HepG2 (cell line): ENCODE measurements around the gene ABCG4. TPM values are rescaled to one million over a fixed set of nuclear protein-coding genes. Genes with fewer than 3 reads are reported as not detected.

Source experiments
- ATAC-seq: fragments of 200-7000 bp; cut with Tn5 transposase; 3 replicates; pipeline ENCODE4 v1.9.1; 2020; ENCODE audit warnings: mild to moderate bottlenecking, moderate library complexity
- BruUV-seq: library from RNA; stranded (reverse); fragments of 400-500 nt; replicated peaks from 2 replicates; lab custom pipeline; 2021; lab: Mats Ljungman, UMichigan
- CTCF ChIA-PET: fragments of 300-600 bp; formaldehyde crosslinking; extraction: SDS; loops from one replicate; lab custom pipeline; 2021; ENCODE audit warnings: low total read pairs, inconsistent platforms, low intra/inter-chr PET ratio; lab: Yijun Ruan, JAX
- POLR2A ChIA-PET: fragments of 350-600 bp; sonication (Branson Sonifier 250); formaldehyde crosslinking; loops from one replicate; lab custom pipeline; 2020; ENCODE audit warnings: antibody characterized with exemption, inconsistent platforms; lab: Yijun Ruan, JAX
- DNase-seq: peaks from one replicate; pipeline ENCODE4 v3.0.0-alpha.2; 2015; ENCODE audit warnings: low spot score
- FAIRE-seq: peaks from 3 replicates; lab custom pipeline; 2011; peaks lifted over from hg19 to GRCh38; lab: Jason Lieb, UNC
- H2AFZ ChIP-seq: one replicate; pipeline ENCODE4 v1.6.1; 2011; ENCODE audit warnings: low read length, inconsistent platforms
- H3K27ac ChIP-seq: fragments of 300-600 bp; 3 replicates; pipeline ENCODE4 v1.8.0; 2011; ENCODE audit warnings: mixed run types, mild to moderate bottlenecking, mixed read lengths, low read length, inconsistent platforms; ENCODE audit not compliant: insufficient read depth; ENCODE audit errors: extremely low read length
- H3K27me3 ChIP-seq, 2 experiments: fragments of 200-600 bp in 1 of 2; 2 replicates in 1 of 2; 3 replicates in 1 of 2; pipeline versions ENCODE4 v1.6.0 to v1.8.0; 2011; ENCODE audit warnings: low read length in 2 of 2, mild to moderate bottlenecking in 2 of 2, moderate library complexity in 2 of 2, inconsistent platforms in 1 of 2; ENCODE audit not compliant: insufficient read depth in 2 of 2, control insufficient read depth in 1 of 2
- H3K36me3 ChIP-seq, 2 experiments: fragments of 200-600 bp in 1 of 2; replicated peaks in 1 of 2; 2 replicates in 1 of 2; 3 replicates in 1 of 2; pipeline versions ENCODE4 v1.5.1 to v1.8.0; 2011; ENCODE audit warnings: low read length in 2 of 2, inconsistent platforms in 1 of 2; ENCODE audit not compliant: insufficient read depth in 2 of 2, control insufficient read depth in 1 of 2
- H3K4me1 ChIP-seq: 2 replicates; pipeline ENCODE4 v1.5.1; 2012; ENCODE audit warnings: low read length, inconsistent platforms; ENCODE audit not compliant: insufficient read depth
- H3K4me2 ChIP-seq: 2 replicates; pipeline ENCODE4 v1.6.0; 2011; ENCODE audit warnings: low read depth, low read length, inconsistent platforms
- H3K4me3 ChIP-seq, 3 experiments: fragments of 200-600 bp in 1 of 3; sonication (generic), shearing (Covaris generic) in 1 of 3; replicated peaks in 1 of 3; 2 replicates each; pipeline ENCODE4 v1.5.1; 2011 to 2016; ENCODE audit warnings: low read length in 3 of 3, inconsistent platforms in 2 of 3, low read depth in 2 of 3, mild to moderate bottlenecking in 2 of 3, control low read depth in 1 of 3, mixed read lengths in 1 of 3; ENCODE audit not compliant: insufficient read depth in 1 of 3
- H3K79me2 ChIP-seq: one replicate; pipeline ENCODE4 v1.6.1; 2011; ENCODE audit warnings: low read length, inconsistent platforms; ENCODE audit not compliant: insufficient read depth
- H3K9ac ChIP-seq: 2 replicates; pipeline ENCODE4 v1.6.0; 2011; ENCODE audit warnings: mild to moderate bottlenecking, low read depth, low read length, inconsistent platforms; ENCODE audit not compliant: insufficient read depth
- H3K9me3 ChIP-seq: 2 replicates; pipeline ENCODE4 v1.5.1; 2012; ENCODE audit warnings: mild to moderate bottlenecking, low read length
- H4K20me1 ChIP-seq: 2 replicates; pipeline ENCODE4 v1.6.0; 2011; ENCODE audit warnings: inconsistent platforms, mild to moderate bottlenecking, low read length, moderate library complexity; ENCODE audit not compliant: insufficient read depth
- FOSL2 ChIP-seq: sonication (generic); formaldehyde crosslinking; IDR thresholded peaks from 2 replicates; pipeline ENCODE4 v1.4.0; 2020; ENCODE audit warnings: missing genetic modification reagents
- IRF2 ChIP-seq: IDR thresholded peaks from 2 replicates; pipeline ENCODE4 v1.6.1; 2018; ENCODE audit warnings: missing genetic modification reagents, missing compliant biosample characterization
- KAT8 ChIP-seq: IDR thresholded peaks from 2 replicates; pipeline ENCODE4 v1.6.1; 2016; ENCODE audit warnings: missing genetic modification reagents, missing compliant biosample characterization
- KLF15 ChIP-seq: sonication (generic); formaldehyde crosslinking; IDR thresholded peaks from 2 replicates; pipeline ENCODE4 v1.8.1; 2023; ENCODE audit warnings: borderline replicate concordance, mild to moderate bottlenecking, inconsistent platforms, missing genetic modification reagents, mixed read lengths
- NPAS2 ChIP-seq: sonication (generic); formaldehyde crosslinking; IDR thresholded peaks from 2 replicates; pipeline ENCODE4 v1.8.0; 2022; ENCODE audit warnings: mild to moderate bottlenecking, missing genetic modification reagents, borderline replicate concordance
- SP1 ChIP-seq, 2 experiments: fragments of 450-650 bp in 1 of 2; sonication (generic) in 1 of 2; formaldehyde crosslinking in 1 of 2; IDR thresholded peaks; 2 replicates each; pipeline versions ENCODE4 v1.4.0 to v1.6.1; 2016 to 2020; ENCODE audit warnings: missing genetic modification reagents in 1 of 2
- YEATS4 ChIP-seq: sonication (generic); formaldehyde crosslinking; IDR thresholded peaks from 2 replicates; pipeline ENCODE4 v1.4.0; 2020; ENCODE audit warnings: missing genetic modification reagents, borderline replicate concordance
- ZNF20 ChIP-seq: sonication (generic); formaldehyde crosslinking; IDR thresholded peaks from 2 replicates; pipeline ENCODE4 v1.4.0; 2020; ENCODE audit warnings: mild to moderate bottlenecking, moderate library complexity, missing genetic modification reagents
- ZNF263 ChIP-seq: sonication (generic); formaldehyde crosslinking; IDR thresholded peaks from 2 replicates; pipeline ENCODE4 v1.4.0; 2020; ENCODE audit warnings: missing genetic modification reagents
- WGBS: methylation state at CpG from one replicate; pipeline ENCODE4 v1.1.6; 2017; ENCODE audit warnings: low lambda C conversion rate; 5-methylcytosine and 5-hydroxymethylcytosine counted together
- in situ Hi-C: cut with HindIII; loops from 2 replicates; pipeline ENCODE4 v1.10.0; 2017; ENCODE audit warnings: low pct_unique_long_range_greater_than_20kb; ENCODE audit not compliant: extremely low pct_ligation_motif_present
- intact Hi-C: fragments of 100-400 bp; cut with micrococcal nuclease; formaldehyde crosslinking; loops from one replicate; pipeline ENCODE4 v1.10.0; 2022; ENCODE audit not compliant: unreplicated experiment
- polyA plus RNA-seq, 8 experiments: library from polyadenylated mRNA; depleted of rRNA in 3 of 8; stranded (reverse) in 7 of 8; unstranded in 1 of 8; fragments of >200 nt; fragmentation: Illumina TruSeq in 4 of 8; extraction: Trizol in 4 of 8; gene quantifications; 2 replicates each; pipeline versions ENCODE4 v1.2.1 to v1.2.3, GENCODE V29; 2011 to 2016; ENCODE audit warnings: low read depth in 4 of 8, missing spikeins in 1 of 8, mixed read lengths in 1 of 8; ENCODE audit not compliant: insufficient read depth in 1 of 8
- total RNA-seq, 5 experiments: library from RNA; depleted of rRNA; stranded (reverse); fragments of >200 nt; fragmentation: Illumina TruSeq; extraction: Trizol; gene quantifications; 2 replicates each; pipeline ENCODE4 v1.2.3, GENCODE V29; 2016; ENCODE audit warnings: low read depth in 1 of 5
- TF ChIP-seq, protein P1 (sequence below): sonication (generic); formaldehyde crosslinking; IDR thresholded peaks from 2 replicates; pipeline ENCODE4 v1.9.0; 2022; ENCODE audit warnings: missing genetic modification reagents, mild to moderate bottlenecking, borderline replicate concordance

The ABCG4 gene
- total and polyA plus RNA-seq, 2 of the 13 experiments (the other 11 are each of a cell fraction or from before 2014, with no cell fraction given), result not detected

DNA sequence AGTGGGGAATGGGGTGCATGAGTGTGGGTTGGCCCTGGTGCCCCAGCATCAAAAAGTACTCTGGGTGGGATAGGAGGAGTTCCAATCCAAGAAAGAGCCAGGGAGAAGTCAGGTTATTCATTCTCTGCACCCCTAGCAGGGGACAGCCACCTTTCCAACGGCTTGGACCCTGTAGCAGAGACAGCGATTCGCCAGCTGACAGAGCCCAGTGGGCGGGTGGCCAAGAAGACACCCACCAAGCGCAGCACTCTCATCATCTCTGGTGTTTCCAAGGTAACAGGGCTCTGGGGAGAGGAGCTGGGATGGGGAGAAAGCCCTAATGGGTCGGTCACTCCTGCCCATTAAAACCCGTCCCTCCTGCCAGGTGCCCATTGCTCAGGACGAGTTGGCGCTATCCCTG, 35.1 kb upstream of the ABCG4 start:
- H4K20me1 ChIP-seq, result no peaks in the 10 kb centered on the region
- no peak overlapping the region for H3K9ac ChIP-seq
- no peaks in the 10 kb centered on the region for H3K79me2 ChIP-seq
- in situ Hi-C loops (no loop called here), intact Hi-C loops (no loop called here)
- FAIRE-seq (no peak), ATAC-seq (no peak), DNase-seq (no peak)
- POLR2A ChIA-PET, result no interaction called here
- H3K27me3 ChIP-seq, result no peaks in the 10 kb centered on the region
- H3K36me3 ChIP-seq, result peaks cover 14 to 34% of the 10 kb centered on the region in 2 experiments
- 100% methylated on average over 1 of the region's 9 CpGs for WGBS
- CTCF ChIA-PET, result no interaction called here
- H2AFZ ChIP-seq, result no peak overlapping the region
- no peak overlapping the region for H3K4me3 ChIP-seq
- H3K4me1 ChIP-seq, result peaks cover 13% of the 10 kb centered on the region
- no peak overlapping the region for H3K27ac ChIP-seq
- no peak for TF ChIP-seq KAT8 (CRISPR knock-in tag)
- TF ChIP-seq KLF15, result no peak
- TF ChIP-seq SP1 (IDR thresholded peaks at IDR 0.05), result no peak
- TF ChIP-seq SP1 (CRISPR knock-in tag; IDR thresholded peaks at IDR 0.05), result no peak
- TF ChIP-seq, protein P1, sequence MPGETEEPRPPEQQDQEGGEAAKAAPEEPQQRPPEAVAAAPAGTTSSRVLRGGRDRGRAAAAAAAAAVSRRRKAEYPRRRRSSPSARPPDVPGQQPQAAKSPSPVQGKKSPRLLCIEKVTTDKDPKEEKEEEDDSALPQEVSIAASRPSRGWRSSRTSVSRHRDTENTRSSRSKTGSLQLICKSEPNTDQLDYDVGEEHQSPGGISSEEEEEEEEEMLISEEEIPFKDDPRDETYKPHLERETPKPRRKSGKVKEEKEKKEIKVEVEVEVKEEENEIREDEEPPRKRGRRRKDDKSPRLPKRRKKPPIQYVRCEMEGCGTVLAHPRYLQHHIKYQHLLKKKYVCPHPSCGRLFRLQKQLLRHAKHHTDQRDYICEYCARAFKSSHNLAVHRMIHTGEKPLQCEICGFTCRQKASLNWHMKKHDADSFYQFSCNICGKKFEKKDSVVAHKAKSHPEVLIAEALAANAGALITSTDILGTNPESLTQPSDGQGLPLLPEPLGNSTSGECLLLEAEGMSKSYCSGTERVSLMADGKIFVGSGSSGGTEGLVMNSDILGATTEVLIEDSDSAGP (CRISPR knock-in tag), result no peak
- TF ChIP-seq NPAS2, result no peak
- no peak for TF ChIP-seq ZNF20
- no peak for TF ChIP-seq YEATS4 (CRISPR knock-in tag)
- no peak for TF ChIP-seq FOSL2 (CRISPR knock-in tag)
- TF ChIP-seq ZNF263 (CRISPR knock-in tag), result no peak
- no peak for TF ChIP-seq IRF2 (CRISPR knock-in tag)
- no peaks in the 10 kb centered on the region for H3K9me3 ChIP-seq
- no TSS peak for BruUV-seq
- no peak overlapping the region for H3K4me2 ChIP-seq
